HuH-7.5 (cell line): ENCODE data around the gene RSU1.
"Not testable (repeated sequence)": the region's sequence is repeated elsewhere in the genome, so short reads cannot be mapped to it uniquely, and the experiment has no call there.

Source experiments
- DNase-seq: peaks from one replicate; pipeline ENCODE4 v3.0.0; 2011; ENCODE audit warnings: low spot score

The RSU1 gene

GRCh38 chr10:16780338-16780880 is 36.8 kb downstream of the RSU1 start:
- DNase-seq, result no peak

DNA sequence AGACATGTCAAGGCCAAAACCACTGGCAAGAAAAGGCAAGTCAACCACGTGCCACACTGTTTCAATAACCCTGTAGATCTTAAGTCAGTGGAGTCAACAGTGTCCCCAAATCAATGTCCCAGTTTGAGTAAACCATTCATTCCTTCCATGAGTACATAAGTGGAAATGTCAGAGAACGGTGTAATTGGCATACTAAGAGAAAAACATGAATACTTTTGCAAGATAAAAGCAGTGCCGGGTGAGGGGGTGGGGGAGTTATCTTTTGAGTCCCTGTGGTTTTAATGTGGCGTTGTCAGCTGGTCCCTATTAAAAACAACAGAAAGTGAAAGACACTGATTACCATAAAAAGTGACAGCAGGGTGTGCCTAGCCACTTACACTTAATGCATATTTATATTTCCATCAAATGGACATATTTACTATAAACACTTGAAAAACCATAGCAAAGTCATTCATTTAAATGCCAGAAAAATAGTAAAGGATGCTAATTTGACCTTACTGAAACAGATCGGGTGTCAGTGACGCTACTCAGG is 37.8 kb downstream of the RSU1 start:
- no peak for DNase-seq

DNA sequence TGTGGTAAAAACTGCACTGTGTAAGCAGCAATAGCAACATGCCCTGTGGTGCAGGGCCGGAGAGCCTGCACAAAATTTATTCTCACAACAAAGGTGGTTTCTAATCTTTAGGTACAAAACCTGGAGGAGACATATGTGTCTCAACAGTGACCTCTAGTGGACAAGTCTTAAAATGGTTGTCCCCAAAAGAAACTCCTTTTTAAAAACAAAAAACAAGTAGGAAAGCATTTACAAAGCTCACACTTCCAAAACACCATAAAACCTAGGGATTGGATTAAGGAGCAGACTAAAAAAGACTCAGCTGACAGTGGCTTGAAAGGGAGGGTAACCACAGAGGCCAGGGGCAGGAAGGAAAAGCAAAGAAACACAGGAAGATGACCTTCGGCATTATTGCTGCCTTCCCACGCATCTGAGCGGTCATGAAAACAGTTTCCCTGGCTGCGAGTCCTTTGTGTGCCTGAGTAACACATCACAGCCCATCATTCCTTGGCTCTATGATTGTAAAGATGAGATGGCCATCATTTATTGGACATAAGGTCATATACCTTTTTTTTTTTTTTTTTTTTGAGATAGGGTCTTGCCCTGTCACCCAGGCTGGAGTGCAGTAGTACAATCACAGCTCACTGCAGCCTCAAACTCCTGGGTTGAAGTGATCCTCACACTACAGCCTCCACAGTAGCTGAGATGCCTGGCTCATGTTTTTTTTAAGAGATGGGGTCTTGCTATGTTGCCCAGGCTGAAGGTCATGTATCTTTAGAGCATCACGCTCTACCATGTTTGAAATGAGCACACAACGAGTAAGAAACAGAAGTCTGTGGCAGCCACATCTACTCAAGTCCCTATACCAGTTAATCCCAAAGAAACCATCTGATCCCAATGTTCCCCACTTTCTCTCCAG is 39.5 kb downstream of the RSU1 start:
- peak; percentile 56 for DNase-seq

GRCh38 chr10:16776896-16777295 is 40.3 kb downstream of the RSU1 start:
- no peak for DNase-seq

- no peak for DNase-seq
These were observed 43.9 kb downstream of the RSU1 start for GRCh38 chr10:16773334-16773733.

DNA sequence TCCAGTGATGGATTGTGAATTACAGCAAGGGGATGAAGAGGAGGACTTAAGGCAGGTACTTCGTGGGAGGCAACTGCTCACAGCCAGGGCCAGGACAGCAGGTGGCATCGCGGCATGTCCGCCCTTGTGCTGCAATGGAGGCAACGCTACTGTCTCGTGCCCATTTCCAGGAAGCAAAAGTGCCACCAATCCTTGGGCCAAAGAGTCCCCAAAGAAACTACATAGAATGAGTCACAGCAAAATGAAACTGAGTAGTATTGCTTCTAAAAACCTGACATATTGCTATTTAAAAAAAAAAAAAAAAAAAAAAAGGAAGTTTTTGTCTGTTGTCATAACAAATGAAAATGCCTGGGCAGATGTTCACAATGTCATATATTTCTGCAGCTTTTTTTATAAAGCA is 46.6 kb downstream of the RSU1 start:
- no peak for DNase-seq

DNA sequence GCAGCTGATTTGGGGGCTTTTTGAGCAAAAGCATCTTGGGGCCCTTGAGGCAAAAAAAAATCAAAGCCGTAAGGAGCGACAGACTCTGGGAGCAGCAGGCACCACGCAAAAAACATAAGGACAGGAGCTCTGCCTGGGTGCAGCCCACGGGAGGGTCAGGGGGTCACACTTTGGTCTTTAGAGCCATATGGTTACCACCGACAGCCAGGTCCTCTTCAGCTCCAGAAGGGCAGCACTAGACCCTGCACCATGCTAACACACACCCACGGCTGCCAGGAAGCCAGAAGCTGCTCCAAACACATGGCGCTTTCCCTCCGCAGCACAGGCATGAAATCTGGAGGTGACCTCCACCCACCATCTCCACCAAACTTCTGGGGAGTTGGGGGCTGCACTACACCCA is 47.1 kb downstream of the RSU1 start:
- DNase-seq, result no peak

DNA sequence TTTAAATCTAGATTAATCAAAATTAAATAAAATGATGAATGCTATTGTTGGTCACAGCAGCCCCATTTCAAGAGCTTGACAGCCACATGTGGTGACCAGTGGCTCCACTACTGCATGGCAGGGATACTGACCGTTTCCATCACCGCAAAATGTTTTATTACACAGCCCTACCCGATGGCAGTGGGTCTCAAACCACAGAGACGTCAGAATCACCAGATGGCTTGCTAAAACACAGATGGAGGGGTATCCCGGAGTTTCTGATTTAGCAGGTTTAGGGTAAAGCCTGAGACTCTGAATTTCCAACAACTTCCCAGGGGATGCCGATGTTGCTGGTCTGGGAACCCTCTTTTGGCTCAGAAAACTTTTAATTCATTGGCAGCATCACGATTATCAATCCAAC is 47.9 kb downstream of the RSU1 start:
- no peak for DNase-seq

DNA sequence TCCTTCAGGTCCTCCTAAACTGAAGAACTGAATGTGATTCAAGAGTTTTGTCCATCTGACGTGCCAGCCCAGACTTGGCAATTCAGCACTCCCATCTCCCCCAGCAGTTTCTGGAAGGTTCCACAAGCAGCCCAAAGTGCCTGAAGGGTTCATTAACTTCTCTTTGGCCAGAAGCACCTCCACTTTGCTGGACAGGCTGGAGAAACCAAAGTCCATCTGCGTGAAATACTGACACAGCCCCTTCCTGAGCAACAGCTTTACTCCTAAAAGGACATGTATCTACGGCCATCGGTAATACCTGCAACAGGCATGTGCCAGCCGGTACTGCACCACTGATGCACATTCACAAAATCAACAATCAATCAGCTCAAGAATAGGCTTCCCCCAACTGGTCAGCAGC is 48.5 kb downstream of the RSU1 start:
- no peak for DNase-seq

DNA sequence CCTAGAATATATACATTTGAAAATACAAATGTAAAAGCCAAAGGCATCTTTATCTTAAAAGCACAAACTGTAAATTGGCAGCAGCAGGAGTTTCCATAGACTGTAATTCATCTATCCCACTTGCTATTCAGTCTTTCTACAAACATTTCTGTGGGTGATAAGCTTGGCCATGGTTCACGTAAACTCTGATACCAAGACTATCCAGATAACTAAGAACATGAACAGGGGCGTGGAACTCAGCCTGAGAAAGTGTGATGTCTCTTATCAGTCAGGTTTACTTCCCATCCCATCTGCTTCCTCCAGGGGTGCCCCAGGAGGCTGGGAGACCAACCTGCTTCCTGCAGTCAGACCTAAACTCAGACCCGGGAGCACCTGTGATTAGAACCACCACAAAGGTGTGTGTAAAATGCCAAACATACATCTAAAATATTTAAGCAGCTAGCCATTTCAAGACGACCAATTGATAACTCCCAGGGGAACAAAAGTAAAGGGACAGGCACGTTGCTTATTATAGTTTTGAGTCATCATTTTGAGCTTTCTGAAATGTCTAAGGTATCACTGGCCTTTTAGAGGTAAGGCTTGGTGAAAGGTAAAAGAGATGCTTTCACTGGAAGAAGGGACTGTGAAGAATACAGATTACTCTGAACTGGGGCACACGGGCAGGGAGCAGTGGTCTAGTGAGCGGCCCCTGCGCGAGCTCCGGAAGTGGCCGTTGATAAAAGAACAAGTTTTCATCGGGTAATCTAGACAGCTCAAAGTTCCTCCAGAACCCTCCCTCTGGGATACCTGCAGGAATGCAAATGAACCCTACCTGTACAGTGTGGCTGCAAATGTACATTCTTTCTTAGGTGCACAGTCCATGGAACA is 51.5 kb downstream of the RSU1 start:
- DNase-seq, result no peak

- no peak for DNase-seq
These were observed 55.9 kb downstream of the RSU1 start for GRCh38 chr10:16761300-16761699.

DNA sequence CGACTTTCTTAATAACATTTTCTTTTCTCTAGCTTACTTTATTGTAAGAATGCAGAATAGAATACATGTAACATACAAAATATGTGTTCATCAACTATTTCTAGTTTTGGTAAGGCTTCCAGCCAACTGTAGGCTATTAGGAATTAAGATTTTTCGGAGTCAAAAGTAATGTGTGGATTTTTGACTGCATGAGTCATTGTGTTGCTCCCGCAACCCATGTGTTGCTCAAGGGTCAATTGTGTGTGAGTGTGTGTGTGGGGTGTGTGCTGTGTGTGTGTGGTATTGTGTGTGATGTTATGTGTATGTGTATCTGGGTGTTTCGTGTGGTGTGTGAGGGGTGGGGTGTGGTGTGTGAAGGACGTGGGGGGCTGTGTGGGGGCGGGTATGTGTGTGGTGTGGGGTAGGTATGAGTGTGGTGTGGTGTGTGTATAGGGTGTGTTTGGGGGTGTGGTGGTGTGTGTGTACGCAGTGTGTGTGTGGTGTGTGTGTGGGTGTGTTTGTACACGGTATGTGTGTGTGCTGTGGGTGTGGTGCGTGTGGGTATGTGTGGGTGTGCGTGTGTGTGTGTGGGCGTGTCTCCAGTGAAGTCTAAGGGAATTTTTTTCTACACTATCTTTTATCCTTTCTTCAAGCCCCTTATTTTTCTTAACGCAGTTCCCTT is 60.5 kb downstream of the RSU1 start:
- no peak for DNase-seq

DNA sequence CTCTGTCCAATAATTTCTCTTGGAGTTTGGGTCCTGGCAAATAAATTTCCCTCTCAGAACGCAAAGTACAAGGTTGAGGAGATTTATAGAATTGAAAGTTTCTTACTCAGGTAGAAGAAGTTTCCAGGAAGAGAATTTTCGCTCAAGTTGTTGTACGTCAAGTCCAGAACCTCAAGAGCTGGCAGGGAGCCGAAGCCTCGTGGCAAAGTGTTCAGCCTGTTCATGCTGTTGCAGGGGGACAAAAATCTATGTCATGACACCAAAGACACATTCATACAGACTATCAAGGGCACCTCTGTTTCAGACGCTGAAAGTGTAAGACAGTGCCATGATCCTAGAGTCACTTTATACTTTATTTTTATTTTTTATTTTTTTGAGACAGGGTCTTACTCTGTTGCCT is 62.5 kb downstream of the RSU1 start:
- no peak for DNase-seq

- not testable (repeated sequence) for DNase-seq
These were observed 64.4 kb downstream of the RSU1 start for GRCh38 chr10:16752849-16753248.

- DNase-seq, result no peak
These were observed 65.1 kb downstream of the RSU1 start for GRCh38 chr10:16752099-16752498.

DNA sequence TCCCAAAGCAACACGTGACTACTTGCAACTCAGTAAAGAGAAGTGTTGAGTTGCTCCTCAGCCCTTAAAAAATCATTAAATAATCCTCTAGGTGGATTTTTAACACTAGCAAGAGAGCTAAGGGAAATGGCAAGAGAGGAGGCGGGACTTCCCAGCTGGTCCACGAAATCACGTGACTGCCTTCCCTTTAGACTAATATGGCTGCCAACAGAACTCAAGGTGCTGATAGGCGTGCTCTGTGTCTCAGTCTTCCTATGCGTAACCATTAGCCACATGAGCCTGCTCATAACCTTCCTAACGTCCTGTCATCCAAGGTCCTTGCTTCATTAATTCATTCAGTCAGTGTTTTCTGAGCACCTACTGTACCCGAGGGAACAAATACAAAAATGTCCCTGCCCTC is 66.0 kb downstream of the RSU1 start:
- no peak for DNase-seq

DNA sequence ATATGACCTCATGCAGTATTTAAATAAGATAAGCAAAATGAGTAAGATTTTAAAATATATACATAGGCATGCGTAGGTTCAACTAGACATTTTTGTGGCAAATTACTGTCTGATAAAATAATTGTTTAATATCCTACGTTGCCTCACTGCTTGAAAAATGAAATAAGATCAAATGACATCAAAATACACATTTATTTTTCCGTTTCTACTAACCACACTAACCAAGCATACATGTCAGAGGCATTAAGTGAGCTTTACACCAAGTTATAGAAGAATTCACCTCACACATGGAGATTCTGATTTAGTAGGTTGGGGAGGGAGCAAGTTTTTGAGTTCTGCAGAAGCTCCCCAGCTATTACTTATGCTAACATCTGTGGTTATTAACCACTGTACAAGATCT is 66.8 kb downstream of the RSU1 start:
- no peak for DNase-seq

DNA sequence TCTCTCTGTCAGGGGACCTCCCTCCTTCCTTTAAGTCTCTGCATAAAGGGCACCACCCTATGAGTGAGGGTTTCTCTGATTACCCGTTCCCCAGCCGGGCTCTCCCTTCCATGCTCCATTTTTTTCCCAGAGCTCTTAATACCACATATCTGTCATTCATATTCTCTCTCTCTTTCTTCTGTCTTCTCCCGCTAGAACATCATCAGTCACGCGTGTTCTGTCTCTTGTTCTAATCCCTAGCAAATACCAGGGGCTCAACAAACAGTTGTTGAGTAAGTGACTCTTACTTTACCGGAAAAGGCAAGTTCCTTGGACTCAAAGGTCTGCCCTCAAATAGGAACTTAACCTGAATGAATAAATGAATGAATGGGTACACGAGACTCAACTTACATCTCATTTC is 68.5 kb downstream of the RSU1 start:
- DNase-seq, result no peak

GRCh38 chr10:16746856-16747255 is 70.4 kb downstream of the RSU1 start:
- no peak for DNase-seq

GRCh38 chr10:16745061-16745460 is 72.2 kb downstream of the RSU1 start:
- DNase-seq, result no peak

GRCh38 chr10:16742165-16742960 is 74.9 kb downstream of the RSU1 start:
- no peak for DNase-seq
